Fibroblast of lung (primary cell): ENCODE data around the gene ABRAXAS1. TPM values are rescaled to one million over a fixed set of nuclear protein-coding genes. Genes with fewer than 3 reads are reported as not detected.
"Not testable (repeated sequence)": the region's sequence is repeated elsewhere in the genome, so short reads cannot be mapped to it uniquely, and the experiment has no call there.

Source experiments
- DNase-seq, 2 donors: peaks; one replicate each; pipeline versions ENCODE4 v3.0.0 to v3.0.0-alpha.2; 2010; ENCODE audit warnings: low read depth in 2 of 2
- H2AFZ ChIP-seq: 2 replicates; pipeline ENCODE4 v1.5.1; 2012; ENCODE audit warnings: low read length, control low read depth, inconsistent platforms
- H3K27ac ChIP-seq: 2 replicates; pipeline ENCODE4 v1.5.1; 2011; ENCODE audit warnings: low read length, control low read depth; ENCODE audit not compliant: insufficient read depth
- H3K27me3 ChIP-seq: 2 replicates; pipeline ENCODE4 v1.5.1; 2011; ENCODE audit warnings: mild to moderate bottlenecking, low read length; ENCODE audit not compliant: control insufficient read depth, insufficient read depth
- H3K36me3 ChIP-seq: 2 replicates; pipeline ENCODE4 v1.5.1; 2011; ENCODE audit warnings: low read length; ENCODE audit not compliant: control insufficient read depth, insufficient read depth
- H3K4me1 ChIP-seq: 2 replicates; pipeline ENCODE4 v1.5.1; 2011; ENCODE audit warnings: low read length; ENCODE audit not compliant: control insufficient read depth, insufficient read depth; ENCODE audit errors: extremely low read depth
- H3K4me2 ChIP-seq: 2 replicates; pipeline ENCODE4 v1.5.1; 2011; ENCODE audit warnings: low read length, control low read depth; ENCODE audit not compliant: insufficient read depth; ENCODE audit errors: extremely low read depth
- H3K4me3 ChIP-seq, 4 experiments: fragments of 200-600 bp in 1 of 4; sonication (generic) in 1 of 4; replicated peaks in 1 of 4; 2 replicates each; pipeline ENCODE4 v1.5.1; 2011 to 2016; ENCODE audit warnings: low read length in 4 of 4, low read depth in 3 of 4, mild to moderate bottlenecking in 3 of 4, control low read depth in 2 of 4, inconsistent platforms in 1 of 4, mixed read lengths in 1 of 4; ENCODE audit not compliant: insufficient read depth in 1 of 4; ENCODE audit errors: control extremely low read depth in 1 of 4
- H3K79me2 ChIP-seq: 2 replicates; pipeline ENCODE4 v1.5.1; 2012; ENCODE audit warnings: mild to moderate bottlenecking, low read length, inconsistent platforms; ENCODE audit not compliant: control insufficient read depth, insufficient read depth
- H3K9ac ChIP-seq: 2 replicates; pipeline ENCODE4 v1.5.1; 2011; ENCODE audit warnings: mild to moderate bottlenecking, low read length, control low read depth; ENCODE audit not compliant: insufficient read depth
- H3K9me3 ChIP-seq: 2 replicates; pipeline ENCODE4 v1.5.1; 2012; ENCODE audit warnings: low read depth, low read length; ENCODE audit not compliant: control insufficient read depth, insufficient read depth
- H4K20me1 ChIP-seq: 2 replicates; pipeline ENCODE4 v1.5.1; 2011; ENCODE audit warnings: low read length; ENCODE audit not compliant: control insufficient read depth, insufficient read depth; ENCODE audit errors: extremely low read depth
- EZH2 ChIP-seq: IDR thresholded peaks from 2 replicates; pipeline ENCODE4 v1.5.1; 2012; ENCODE audit warnings: low read length, control low read depth, mild to moderate bottlenecking; ENCODE audit errors: missing control alignments
- polyA plus RNA-seq, 2 donors: library from polyadenylated mRNA; depleted of rRNA in 1 of 2; stranded (reverse) in 1 of 2; unstranded in 1 of 2; fragments of >200 nt; gene quantifications; 2 replicates each; pipeline ENCODE4 v1.2.1, GENCODE V29; 2011 to 2012; ENCODE audit warnings: missing spikeins in 1 of 2
- total RNA-seq: library from RNA; depleted of rRNA; stranded (reverse); fragments of >200 nt; gene quantifications from 2 replicates; pipeline ENCODE4 v1.2.1, GENCODE V29; 2014
- TF ChIP-seq, protein P1 (sequence below), 2 donors: IDR thresholded peaks in 1 of 2; conservative IDR thresholded peaks in 1 of 2; 1 replicate in 1 of 2; 2 replicates in 1 of 2; pipeline ENCODE4 v1.5.1; 2011 to 2012; ENCODE audit warnings: low read length in 2 of 2, control low read depth in 1 of 2, inconsistent platforms in 1 of 2, low read depth in 1 of 2, mild to moderate bottlenecking in 1 of 2

Gene ABRAXAS1
- total and polyA plus RNA-seq, 2 donors (not counting 1 experiment from before 2014, with no cell fraction given), result 17.1 to 22.0 TPM

DNA sequence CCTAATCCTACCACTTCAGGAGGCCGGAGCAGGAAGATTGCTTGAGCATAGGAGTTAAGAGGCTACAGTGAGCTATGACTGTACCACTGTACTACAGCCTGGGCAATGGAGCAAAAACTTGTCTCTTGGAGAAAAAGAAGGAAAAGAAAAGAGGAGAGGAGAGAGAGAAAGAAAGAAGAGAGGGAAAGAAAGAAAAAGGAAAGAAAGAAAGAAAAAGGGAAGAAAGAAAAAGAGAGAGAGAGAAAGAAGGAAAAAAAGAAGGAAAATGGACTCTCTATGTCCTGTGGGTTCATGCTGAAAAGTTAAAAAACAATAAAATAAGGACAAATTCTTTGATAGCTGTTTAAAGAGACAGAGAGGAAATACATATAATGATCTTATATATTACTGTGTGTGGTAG, 13.3 kb upstream of the ABRAXAS1 start:
- H3K4me3 ChIP-seq, result no peak overlapping the region
- no peak overlapping the region for H3K27ac ChIP-seq
- no peak overlapping the region for H3K4me2 ChIP-seq
- no peak overlapping the region for H3K9ac ChIP-seq
- no peak for DNase-seq
- no peaks in the 10 kb centered on the region for H4K20me1 ChIP-seq
- H3K36me3 ChIP-seq, result no peaks in the 10 kb centered on the region
- no peaks in the 10 kb centered on the region for H3K27me3 ChIP-seq
- H3K4me1 ChIP-seq, result no peaks in the 10 kb centered on the region
- H2AFZ ChIP-seq, result no peak overlapping the region
- no peak for TF ChIP-seq EZH2
- TF ChIP-seq, protein P1, sequence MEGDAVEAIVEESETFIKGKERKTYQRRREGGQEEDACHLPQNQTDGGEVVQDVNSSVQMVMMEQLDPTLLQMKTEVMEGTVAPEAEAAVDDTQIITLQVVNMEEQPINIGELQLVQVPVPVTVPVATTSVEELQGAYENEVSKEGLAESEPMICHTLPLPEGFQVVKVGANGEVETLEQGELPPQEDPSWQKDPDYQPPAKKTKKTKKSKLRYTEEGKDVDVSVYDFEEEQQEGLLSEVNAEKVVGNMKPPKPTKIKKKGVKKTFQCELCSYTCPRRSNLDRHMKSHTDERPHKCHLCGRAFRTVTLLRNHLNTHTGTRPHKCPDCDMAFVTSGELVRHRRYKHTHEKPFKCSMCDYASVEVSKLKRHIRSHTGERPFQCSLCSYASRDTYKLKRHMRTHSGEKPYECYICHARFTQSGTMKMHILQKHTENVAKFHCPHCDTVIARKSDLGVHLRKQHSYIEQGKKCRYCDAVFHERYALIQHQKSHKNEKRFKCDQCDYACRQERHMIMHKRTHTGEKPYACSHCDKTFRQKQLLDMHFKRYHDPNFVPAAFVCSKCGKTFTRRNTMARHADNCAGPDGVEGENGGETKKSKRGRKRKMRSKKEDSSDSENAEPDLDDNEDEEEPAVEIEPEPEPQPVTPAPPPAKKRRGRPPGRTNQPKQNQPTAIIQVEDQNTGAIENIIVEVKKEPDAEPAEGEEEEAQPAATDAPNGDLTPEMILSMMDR (conservative IDR thresholded peaks at IDR 0.05 in 1 of 2, IDR thresholded peaks at IDR 0.05 in 1 of 2; ENCODE audit: low read depth in 1 of 2, low read length in 2 of 2), result no peak
- no peaks in the 10 kb centered on the region for H3K79me2 ChIP-seq
- no peaks in the 10 kb centered on the region for H3K9me3 ChIP-seq

DNA sequence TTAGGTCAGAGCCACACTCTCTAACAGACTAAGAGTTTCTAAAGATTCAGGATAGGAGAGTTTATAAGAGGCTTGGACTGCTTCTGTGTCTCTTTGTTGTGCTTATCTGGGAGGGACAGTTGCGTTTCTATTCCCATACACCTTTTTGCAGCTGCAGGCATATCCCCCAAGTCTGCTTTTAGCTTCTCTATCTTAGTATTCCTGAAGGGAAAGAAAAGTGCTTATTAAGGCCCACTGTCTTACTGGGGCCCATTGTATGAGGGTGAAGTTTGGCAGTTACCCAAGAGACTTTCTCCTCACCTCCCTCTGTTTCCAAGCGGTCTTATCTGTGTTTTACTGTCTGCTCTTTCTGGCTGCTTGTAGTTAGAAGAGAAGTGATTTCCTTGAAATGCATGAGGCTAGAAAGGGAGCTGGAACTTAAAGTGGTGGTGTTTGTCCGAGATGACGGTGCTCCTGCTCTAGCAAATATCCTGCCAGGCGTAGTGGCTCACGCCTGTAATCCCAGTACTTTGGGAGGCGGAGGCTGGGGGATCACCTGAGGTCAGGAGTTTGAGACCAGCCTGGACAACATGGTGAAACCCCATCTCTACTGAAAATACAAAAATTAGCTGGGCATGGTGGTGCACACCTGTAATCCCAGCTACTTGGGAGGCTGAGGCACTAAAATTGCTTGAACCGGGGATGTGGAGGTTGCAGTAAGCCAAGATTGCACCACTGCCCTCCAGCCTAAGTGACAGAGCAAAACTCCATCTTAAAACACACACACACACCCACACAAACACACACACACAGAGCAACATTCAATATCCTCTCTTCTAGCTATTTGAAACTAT, 11.4 kb upstream of the ABRAXAS1 start:
- not testable (repeated sequence) for H3K4me1 ChIP-seq, H3K4me2 ChIP-seq, DNase-seq, H3K9ac ChIP-seq, H3K4me3 ChIP-seq, H3K36me3 ChIP-seq, H3K27ac ChIP-seq, H3K9me3 ChIP-seq, H3K79me2 ChIP-seq, H3K27me3 ChIP-seq, H2AFZ ChIP-seq, H4K20me1 ChIP-seq

DNA sequence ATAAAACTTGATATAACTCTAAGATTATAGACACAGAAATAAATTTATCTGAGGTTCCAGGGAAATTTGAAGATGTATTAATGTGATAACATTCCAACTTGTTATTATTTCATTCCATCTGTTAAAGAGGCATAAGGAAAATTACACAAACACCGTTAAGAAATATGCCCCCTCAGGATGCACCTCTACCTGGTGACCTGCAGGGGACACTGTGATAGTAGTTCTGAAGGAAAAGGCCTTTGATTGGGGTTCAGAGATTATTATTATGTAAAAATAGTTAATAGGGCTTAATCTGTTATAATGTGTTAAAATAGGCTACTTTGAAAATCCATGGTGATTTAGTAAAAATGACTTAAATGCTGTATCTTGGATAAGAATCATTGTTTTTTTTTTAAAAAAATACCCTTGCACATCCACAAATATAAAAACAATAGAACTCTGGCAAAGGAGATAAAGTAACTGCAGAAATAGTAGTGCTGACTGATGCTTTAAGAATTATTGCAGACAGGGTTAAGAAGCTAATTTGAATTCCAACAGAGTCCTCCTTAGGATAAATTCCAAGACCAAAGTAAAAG, 6.1 kb upstream of the ABRAXAS1 start:
- no peak overlapping the region for H3K4me2 ChIP-seq
- H3K9me3 ChIP-seq, result no peaks in the 10 kb centered on the region
- no peaks in the 10 kb centered on the region for H3K4me1 ChIP-seq
- no peaks in the 10 kb centered on the region for H3K36me3 ChIP-seq
- no peak overlapping the region for H3K27ac ChIP-seq
- H3K27me3 ChIP-seq, result no peaks in the 10 kb centered on the region
- no peak overlapping the region for H3K4me3 ChIP-seq
- H4K20me1 ChIP-seq, result no peaks in the 10 kb centered on the region
- TF ChIP-seq EZH2, result no peak
- TF ChIP-seq, protein P1 (conservative IDR thresholded peaks at IDR 0.05 in 1 of 2, IDR thresholded peaks at IDR 0.05 in 1 of 2; ENCODE audit: low read depth in 1 of 2, low read length in 2 of 2), result peak; percentile 77 to 80
- H2AFZ ChIP-seq, result no peak overlapping the region
- H3K79me2 ChIP-seq, result no peaks in the 10 kb centered on the region
- DNase-seq, result peak; percentile 24 to 37
- H3K9ac ChIP-seq, result no peak overlapping the region
